Gastroesophageal sphincter (tissue), 3 donors: Measurements from ENCODE around the gene NEUROG3.

ENCODE experiments used
- CTCF ChIP-seq, 4 experiments: fragments of 200-600 bp in 2 of 4; fragments of 450-650 bp in 2 of 4; sonication (generic) in 1 of 4; IDR thresholded peaks; one replicate each; pipeline ENCODE4 v1.5.1; 2017 to 2019; ENCODE audit warnings: antibody characterized with exemption in 4 of 4, mild to moderate bottlenecking in 2 of 4, moderate library complexity in 2 of 4
- EP300 ChIP-seq: sonication (generic); formaldehyde crosslinking; IDR thresholded peaks from one replicate; pipeline ENCODE4 v1.6.1; 2017; ENCODE audit warnings: antibody characterized with exemption, mild to moderate bottlenecking
- POLR2A ChIP-seq, 2 donors: fragments of 450-650 bp; IDR thresholded peaks; one replicate each; pipeline ENCODE4 v1.6.1; 2017; ENCODE audit warnings: antibody characterized with exemption in 2 of 2, mild to moderate bottlenecking in 2 of 2, moderate library complexity in 1 of 2
- POLR2AphosphoS5 ChIP-seq: sonication (generic); formaldehyde crosslinking; IDR thresholded peaks from one replicate; pipeline ENCODE4 v1.6.1; 2017; ENCODE audit warnings: antibody characterized with exemption

GRCh38 chr10:69538461-69538860 is 34.8 kb downstream of the NEUROG3 start:
- TF ChIP-seq POLR2AphosphoS5 (no peak), CTCF (IDR thresholded peaks at IDR 0.05) (no peak), POLR2A (IDR thresholded peaks at IDR 0.05) (no peak), EP300 (no peak)
